Left colon (tissue), 2 donors: ENCODE measurements around the gene DMRTC1B. TPM values are rescaled to one million over a fixed set of nuclear protein-coding genes. Genes with fewer than 3 reads are reported as not detected.
"Not testable (repeated sequence)": the region's sequence is repeated elsewhere in the genome, so short reads cannot be mapped to it uniquely, and the experiment has no call there.

Experiments
- ATAC-seq: fragments of 200-7000 bp; cut with Tn5 transposase; one replicate; pipeline ENCODE4 v1.9.1; 2020; ENCODE audit warnings: mild to moderate bottlenecking, moderate library complexity
- DNase-seq, 2 donors: peaks; one replicate each; pipeline ENCODE4 v3.0.0-alpha.2; 2020
- intact Hi-C, 2 donors: fragments of 100-400 bp; cut with DNase I in 1 of 2; cut with micrococcal nuclease in 1 of 2; formaldehyde crosslinking; loops; one replicate each; pipeline versions ENCODE4 v1.11.2 to v1.14.0; 2022; cut with DNase I, micrococcal nuclease
- long read RNA-seq: library from polyadenylated mRNA; unstranded; transcript quantifications from one replicate; pipeline ENCODE4 v2.0.0, GENCODE V29; 2021
- total RNA-seq, 2 donors: library from RNA; stranded (reverse); fragmentation: NEBNext Ultra II Directional; extraction: Animal tissue kit (Norgen Biotek cat#: 25700); gene quantifications; one replicate each; pipeline ENCODE4 v1.2.1, GENCODE V29; 2021
- donor health status: DM: no; HTN: no; CAD: no.
- donor health status: DM: yes; HTN: yes; CAD: no.

DMRTC1B gene, protein sequence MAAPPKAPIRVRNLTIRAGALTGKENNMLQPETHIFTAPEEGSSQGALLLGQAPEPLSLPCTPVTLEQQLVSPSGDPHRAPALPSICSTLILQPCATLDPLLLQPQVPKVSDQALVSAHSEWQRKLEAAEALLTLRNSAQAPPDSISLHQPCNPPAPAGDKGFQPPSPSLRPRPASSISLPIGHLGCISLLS
- under 1 TPM in 1 of 2 donors, not detected in 1; 0.61 TPM for total RNA-seq
- long read RNA-seq = 0 reads

DNA sequence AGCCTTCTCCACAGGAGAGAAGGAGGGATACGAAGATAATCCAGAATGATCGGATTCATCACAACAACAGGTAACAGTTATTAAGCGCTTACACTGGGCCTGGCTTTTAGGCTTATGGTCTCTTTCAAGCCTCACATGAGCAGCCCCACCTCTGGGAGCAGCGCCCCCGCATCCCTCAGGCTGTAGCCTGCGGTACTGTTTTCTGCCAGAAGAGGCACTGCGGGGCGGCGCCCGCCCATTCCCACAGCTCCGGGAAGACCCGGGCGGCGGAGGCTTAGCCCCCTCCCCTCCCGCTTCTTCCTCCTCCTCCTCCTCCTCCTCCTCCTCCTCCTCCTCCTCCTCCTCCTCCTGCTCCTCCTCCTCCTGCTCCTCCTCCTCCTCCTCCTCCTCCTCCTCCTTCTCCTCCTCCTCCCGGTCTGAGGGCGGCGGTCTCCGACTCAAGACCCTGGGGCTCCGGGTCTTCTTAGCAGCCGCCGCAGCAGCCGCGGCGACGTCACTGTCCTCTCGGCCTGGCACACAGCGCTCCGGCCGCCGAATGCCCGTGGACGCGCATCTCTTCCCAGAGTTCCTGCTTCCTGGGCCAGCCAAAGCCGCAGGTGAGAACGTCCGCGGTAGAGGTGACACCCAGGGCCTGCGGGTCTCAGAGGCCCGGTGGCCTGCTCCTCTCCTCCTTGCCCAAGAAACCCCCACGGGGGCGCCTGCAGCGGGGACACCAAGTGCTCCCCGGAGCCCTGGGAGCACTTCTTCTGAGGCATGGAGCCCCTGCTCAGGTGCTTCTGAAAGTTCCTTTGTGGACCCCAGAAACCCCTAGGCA, at the start of gene DMRTC1B:
DMRTC1B (plus strand) TSS at position 238 of the 814 bp plus-strand sequence. CDS start 68,246 bp downstream, outside the sequence.
- peak; percentile 83 for ATAC-seq
- DNase-seq, intact Hi-C loops: not testable (repeated sequence)

DNA sequence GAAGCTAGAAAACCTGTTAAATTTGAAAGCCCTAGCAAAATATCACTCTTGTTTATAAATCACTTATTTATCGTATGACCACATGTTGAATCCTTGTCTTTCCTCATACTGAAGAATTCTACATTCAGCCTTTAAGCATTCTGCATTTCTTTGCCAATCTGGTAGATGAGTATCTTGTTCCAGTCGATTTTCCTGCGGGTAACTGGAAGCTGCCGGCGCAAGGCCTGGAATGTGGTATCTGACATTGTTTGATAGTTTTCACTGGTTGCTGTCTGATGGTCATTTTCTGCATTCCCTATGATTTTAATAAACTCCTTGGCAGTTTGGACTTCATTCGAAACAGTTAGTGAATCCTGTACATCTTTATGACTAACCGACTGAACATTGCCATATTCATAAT, 48.8 kb upstream of the DMRTC1B start:
- DNase-seq = no peak
- ATAC-seq = no peak
- intact Hi-C loops = no loop called here

DNA sequence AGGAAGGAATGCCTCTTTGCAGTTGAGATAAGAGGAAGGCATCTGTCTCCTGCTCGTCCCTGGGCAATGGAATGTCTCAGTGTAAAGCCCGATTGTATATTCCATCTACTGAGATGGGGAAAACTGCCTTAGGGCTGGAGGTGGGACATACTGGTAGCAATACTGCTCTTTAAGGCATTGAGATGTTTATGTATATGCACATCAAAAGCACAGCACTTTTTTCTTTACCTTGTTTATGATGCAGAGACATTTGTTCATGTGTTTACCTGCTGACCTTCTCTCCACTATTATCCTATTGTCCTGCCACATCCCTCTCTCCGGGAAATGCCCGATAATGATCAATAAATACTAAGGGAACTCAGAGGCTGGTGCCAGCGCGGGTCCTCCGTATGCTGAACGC, 43.1 kb upstream of the DMRTC1B start:
- peak in 1 of 2 donors; percentile 6 for DNase-seq
- ATAC-seq, intact Hi-C loops: not testable (repeated sequence)

DNA sequence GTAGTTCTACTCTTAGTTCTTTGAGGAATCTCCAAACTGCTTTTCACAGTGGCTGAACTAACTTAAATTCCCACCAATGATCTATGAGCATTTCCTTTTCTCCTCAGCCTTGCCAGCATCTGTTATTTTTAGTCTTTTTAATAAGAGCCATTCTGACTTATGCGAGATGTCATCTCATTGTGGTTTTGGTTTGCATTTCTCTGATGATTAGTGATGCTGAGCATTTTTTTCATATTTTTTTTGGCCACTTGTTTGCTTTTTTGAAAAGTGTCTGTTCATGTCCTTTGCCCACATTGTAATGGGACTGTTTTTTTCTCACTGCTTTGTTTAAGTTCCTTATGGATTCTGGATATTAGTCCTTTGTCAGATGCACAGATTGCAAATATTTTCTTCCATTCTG, 41.1 kb upstream of the DMRTC1B start:
- DNase-seq (no peak), ATAC-seq (no peak)
- intact Hi-C loops = no loop called here

DNA sequence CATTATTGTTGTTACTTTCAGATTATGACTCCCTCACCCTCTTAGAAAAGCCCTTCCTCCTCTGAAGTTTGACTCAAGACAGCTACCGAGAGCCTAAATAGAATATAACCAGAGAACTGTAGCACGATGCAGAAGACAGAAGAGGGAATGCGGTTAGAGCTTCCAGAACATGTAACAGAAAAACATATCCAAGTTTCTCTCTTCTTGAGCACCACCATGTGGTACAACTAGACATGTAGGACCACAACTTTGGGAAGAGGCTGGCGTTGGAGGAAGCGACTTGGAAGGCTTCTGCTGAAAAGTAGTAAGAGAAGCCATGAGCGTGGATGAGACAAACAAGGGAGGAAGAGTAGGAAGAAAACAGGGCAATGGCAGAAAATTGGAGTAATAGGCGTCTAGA, 31.1 kb upstream of the DMRTC1B start:
- intact Hi-C loops, ATAC-seq: not testable (repeated sequence)

DNA sequence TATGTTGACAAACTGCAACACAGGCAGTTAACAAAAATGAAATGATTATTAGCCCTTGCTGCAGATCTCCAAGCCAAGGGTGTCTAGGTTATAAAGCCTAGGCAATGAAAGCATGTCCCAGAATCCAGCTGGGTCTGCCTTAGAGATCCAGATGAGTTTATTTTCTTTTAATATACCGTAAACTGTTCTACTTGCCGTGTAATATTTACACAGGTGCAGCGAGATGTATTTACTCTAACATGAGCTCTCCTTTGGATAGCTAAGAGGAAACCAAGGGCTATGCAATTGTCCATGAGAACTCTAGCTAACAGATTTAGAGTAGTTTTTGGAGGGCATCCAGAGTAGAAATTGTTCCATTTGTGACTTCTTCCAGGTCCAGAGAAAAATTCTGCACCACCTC, 28.1 kb upstream of the DMRTC1B start:
- intact Hi-C loops, DNase-seq: not testable (repeated sequence)
- ATAC-seq = peak; percentile 45

More for the DNA sequence above, 31.1 kb upstream of the DMRTC1B start:
- DNase-seq = not testable (repeated sequence)

DNA sequence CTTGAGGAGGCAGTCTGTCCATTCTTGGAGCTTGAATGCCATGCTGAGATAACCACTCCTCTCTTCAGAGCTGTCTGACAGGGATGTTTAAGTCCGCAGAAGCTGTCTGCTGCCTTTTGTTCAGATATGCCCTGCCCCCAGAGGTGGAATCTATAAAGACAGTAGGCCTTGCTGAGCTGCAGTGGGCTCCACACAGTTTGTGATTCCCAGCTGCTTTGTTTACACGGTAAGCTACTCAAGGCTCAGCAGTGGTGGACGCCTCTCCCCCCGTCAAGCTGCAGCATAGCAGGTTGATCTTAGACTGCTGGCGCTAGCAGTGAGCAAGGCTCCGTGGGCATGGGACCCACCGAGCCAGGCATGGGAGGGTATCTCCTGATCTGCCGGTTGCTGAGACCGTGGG, 16.2 kb upstream of the DMRTC1B start:
- DNase-seq, ATAC-seq, intact Hi-C loops: not testable (repeated sequence)

DNA sequence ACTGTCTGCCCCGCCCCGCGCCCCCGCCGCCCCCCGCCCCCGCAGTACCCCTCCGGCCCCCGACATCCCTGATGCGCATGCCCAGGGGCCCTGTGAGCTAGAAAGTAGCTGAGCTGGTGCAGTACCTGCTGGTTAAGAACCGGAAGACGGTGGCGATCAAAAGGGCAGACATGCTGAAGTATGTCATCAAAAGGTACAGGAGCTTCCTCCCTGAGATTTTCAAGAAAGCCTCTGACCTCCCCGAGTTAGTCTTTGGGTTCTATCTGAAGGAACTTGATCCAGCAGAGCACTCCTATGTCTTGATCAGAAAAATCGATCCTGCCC, 739 bp downstream of the DMRTC1B start:
- intact Hi-C loops, DNase-seq: not testable (repeated sequence)
- peak; percentile 80 for ATAC-seq

DNA sequence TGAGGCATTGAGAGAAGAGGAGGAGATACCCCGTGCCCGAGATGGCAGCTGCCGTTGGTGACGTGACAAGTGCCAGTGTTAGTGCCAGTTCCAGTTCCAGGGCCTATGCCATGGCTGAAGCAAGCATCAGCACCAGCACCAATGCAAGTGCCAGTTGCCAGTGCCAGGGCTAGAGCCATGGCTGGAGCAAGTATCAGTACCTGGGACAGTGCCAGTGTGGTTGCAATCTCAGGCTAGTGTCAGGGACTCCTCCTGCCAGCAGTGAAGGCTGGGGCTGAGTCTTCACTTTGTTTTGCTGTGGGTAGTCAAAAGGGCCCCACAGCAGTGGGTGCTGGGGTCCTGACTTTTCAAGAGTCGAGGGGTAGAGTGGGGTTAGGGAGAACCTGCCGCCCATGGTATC, 1.5 kb downstream of the DMRTC1B start:
- intact Hi-C loops, DNase-seq: not testable (repeated sequence)
- ATAC-seq = peak; percentile 31

DNA sequence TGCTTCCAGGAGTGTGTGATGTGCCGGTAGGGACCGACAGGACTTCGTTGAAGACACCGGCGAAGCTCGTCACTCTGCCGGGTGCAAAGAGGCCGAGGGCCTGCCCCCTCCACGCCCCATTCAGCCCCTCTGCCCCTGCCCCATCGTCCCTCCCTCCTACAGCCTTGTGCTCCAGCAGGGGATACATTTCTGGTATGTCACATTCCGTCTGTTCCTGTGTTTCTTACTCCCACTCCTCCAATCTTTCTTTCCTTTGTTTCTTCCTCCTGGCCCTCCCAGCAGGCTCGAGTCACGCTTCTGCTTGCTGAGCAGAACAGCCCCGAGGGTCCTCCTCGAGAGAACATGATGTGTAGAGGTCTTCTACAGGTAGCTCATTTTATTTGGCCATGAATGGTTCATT, 5.9 kb downstream of the DMRTC1B start, which contains the start of gene FAM236B:
FAM236B (minus strand) TSS at position 101 of the 400 bp plus-strand sequence; CDS start at position 1, 100 bp downstream.
- ATAC-seq, intact Hi-C loops, DNase-seq: not testable (repeated sequence)

DNA sequence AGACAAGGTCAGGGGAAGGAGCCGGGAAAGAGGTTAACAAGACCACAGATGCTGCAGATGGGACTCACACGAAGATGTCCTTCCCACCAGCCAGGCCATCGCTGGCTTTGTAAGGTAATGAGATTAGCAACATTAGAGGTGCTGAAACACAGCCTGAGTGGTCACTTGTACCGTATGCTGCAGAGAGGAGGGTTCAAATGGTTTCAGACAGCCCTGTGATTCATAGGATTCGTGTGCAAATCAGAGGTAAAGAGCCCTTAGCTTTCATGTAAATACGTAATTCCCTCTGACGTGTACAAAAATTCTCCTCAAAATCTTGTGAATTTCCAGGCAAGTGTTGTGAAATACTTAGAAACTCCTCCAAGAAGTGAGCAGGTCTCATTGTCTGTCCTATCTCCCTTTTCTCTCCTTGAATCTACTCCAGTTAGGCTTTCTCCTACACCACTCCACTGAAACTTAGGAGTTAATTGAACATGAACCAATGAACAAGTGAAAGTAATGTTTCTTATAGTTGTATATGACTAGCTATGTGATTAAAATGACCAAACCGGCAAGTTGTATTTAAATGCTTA, 6.8 kb downstream of the DMRTC1B start:
- ATAC-seq, DNase-seq, intact Hi-C loops: not testable (repeated sequence)

DNA sequence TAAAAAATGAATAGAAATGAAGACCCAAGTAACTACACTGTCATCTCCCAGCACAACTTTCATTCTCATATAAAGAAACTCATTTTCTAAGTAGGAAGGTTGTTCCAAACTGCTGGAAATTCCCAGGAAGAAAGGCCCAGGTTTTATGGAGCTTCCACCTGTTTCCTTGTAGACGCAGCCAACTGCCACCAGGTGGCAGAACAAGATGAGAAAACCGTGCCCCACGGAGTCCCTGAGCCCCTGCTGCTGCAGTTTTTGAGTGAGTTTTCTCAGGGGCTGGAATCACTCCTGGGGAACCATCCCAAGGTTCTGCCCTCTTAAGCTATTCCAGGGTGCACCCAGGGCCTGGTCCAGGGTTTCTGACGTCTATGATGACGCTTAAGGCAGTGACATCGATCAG, 7.3 kb downstream of the DMRTC1B start:
- ATAC-seq = peak; percentile 75
- DNase-seq, intact Hi-C loops: not testable (repeated sequence)

DNA sequence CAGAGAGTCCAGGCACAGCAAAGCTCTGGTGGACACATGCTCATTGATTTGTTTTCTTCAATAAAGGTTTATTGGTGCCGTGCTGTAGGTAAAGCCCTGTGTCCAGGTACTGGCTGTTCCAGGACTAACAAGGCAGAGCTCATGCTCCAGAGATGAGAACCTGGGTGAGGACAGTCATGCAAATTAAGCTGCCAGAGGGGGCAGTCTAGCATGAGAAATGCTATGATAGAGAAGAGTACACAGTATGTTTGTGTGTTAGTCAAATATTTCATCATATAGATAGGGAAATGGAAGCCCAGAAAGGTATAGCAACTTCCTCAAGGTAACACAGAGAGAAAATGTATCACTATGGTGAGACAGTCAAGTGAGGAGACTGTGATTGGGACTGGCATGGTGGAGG, 11.5 kb downstream of the DMRTC1B start:
- intact Hi-C loops, DNase-seq, ATAC-seq: not testable (repeated sequence)

DNA sequence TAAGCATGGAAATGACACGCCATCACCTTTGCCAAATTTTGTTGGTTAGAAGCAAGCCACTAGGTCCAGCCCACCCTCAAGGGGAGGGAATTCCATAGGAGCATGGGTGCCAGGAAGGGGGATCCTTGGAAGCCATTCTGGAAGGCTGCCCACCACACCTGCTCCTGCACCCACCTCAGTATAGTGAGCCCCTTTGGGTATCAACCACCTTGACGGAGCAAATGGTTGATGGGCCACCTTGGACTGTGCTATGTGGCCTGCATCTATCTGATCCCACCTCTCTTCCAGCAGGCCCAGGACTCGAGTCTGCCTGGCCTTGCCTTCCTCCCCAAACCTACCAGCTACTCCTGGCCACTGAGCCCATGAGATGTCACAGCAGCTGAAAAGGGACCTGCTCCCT, 13.7 kb downstream of the DMRTC1B start:
- ATAC-seq, DNase-seq, intact Hi-C loops: not testable (repeated sequence)

DNA sequence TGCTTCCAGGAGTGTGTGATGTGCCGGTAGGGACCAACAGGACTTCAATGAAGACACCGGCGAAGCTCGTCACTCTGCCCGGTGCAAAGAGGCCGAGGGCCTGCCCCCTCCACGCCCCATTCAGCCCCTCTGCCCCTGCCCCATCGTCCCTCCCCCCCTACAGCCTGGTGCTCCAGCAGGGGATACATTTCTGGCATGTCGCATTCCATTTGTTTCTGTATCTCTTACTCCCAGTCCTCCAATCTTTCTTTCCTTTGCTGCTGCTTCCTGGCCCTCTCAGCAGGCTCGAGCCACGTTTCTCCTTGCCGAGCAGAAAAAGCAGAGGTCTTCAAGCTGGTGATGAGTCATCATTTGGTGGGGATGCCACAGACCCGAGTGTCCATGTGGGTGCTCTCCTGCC, 31.4 kb downstream of the DMRTC1B start, which contains the start of gene FAM236D:
FAM236D (minus strand) TSS at position 101 of the 400 bp plus-strand sequence; CDS start at position 1, 100 bp downstream.
- intact Hi-C loops, ATAC-seq, DNase-seq: not testable (repeated sequence)

DNA sequence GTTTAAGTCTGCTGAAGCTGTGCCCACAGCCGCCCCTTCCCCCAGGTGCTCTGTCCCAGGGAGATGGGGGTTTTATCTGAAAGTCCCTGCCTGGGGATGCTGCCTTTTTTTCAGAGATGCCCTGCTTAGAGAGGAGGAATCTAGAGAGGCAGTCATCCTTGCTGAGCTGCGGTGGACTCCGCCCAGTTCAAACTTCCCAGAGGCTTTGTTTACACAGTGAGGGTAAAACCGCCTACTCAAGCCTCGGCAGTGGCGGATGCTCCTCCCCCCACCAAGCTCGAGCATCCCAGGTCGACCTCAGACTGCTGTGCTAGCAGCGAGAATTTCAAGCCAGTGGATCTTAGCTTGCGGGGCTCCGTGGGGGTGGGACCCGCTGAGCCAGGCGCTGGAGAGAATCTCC, 54.0 kb downstream of the DMRTC1B start:
- intact Hi-C loops, ATAC-seq, DNase-seq: not testable (repeated sequence)

DNA sequence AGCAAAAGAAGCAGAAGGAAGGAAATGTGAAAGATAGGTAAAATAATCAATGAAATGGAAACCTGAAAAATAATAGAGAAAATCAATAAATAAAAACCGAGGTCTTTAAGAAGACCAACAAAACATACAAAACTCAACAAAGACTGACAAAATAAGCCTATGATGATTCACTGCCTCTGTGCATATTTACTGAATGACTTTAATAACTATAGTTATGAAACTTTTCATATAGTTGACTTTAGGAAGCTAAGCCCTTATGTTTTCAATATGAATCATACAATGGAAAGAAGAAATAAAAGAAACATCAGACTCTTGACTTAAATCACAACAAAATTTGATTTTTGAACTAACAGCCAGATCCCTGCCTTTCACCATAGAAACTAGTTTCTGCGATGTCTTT, 60.8 kb downstream of the DMRTC1B start:
- DNase-seq, intact Hi-C loops, ATAC-seq: not testable (repeated sequence)

DNA sequence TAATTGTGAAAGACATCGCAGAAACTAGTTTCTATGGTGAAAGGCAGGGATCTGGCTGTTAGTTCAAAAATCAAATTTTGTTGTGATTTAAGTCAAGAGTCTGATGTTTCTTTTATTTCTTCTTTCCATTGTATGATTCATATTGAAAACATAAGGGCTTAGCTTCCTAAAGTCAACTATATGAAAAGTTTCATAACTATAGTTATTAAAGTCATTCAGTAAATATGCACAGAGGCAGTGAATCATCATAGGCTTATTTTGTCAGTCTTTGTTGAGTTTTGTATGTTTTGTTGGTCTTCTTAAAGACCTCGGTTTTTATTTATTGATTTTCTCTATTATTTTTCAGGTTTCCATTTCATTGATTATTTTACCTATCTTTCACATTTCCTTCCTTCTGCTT, 106.2 kb downstream of the DMRTC1B start:
- ATAC-seq, DNase-seq, intact Hi-C loops: not testable (repeated sequence)

DNA sequence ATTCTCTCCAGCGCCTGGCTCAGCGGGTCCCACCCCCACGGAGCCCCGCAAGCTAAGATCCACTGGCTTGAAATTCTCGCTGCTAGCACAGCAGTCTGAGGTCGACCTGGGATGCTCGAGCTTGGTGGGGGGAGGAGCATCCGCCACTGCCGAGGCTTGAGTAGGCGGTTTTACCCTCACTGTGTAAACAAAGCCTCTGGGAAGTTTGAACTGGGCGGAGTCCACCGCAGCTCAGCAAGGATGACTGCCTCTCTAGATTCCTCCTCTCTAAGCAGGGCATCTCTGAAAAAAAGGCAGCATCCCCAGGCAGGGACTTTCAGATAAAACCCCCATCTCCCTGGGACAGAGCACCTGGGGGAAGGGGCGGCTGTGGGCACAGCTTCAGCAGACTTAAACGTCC, 113.0 kb downstream of the DMRTC1B start:
- DNase-seq, ATAC-seq, intact Hi-C loops: not testable (repeated sequence)
